Cardiac muscle cell (in vitro differentiated cells and primary cell): ENCODE results near the gene GHR. TPM values are rescaled to one million over a fixed set of nuclear protein-coding genes. Genes with fewer than 3 reads are reported as not detected.
"Not testable (repeated sequence)": the region's sequence is repeated elsewhere in the genome, so short reads cannot be mapped to it uniquely, and the experiment has no call there.

ENCODE experiments used
- DNase-seq, 2 donors: peaks; one replicate each; pipeline versions ENCODE4 v3.0.0 to v3.0.0-alpha.2; 2010 to 2017; ENCODE audit warnings: low read depth in 1 of 2, low spot score in 1 of 2
- H3K27ac ChIP-seq: fragments of 200-600 bp; sonication (generic); 2 replicates; pipeline ENCODE4 v1.5.1; 2016
- H3K27me3 ChIP-seq: fragments of 200-600 bp; sonication (generic); 2 replicates; pipeline ENCODE4 v1.6.0; 2016; ENCODE audit warnings: control low read depth
- H3K36me3 ChIP-seq: fragments of 200-600 bp; sonication (generic); 2 replicates; pipeline ENCODE4 v1.5.1; 2016; ENCODE audit warnings: control low read depth
- H3K4me1 ChIP-seq: fragments of 200-600 bp; sonication (generic); 2 replicates; pipeline ENCODE4 v1.8.1; 2017; ENCODE audit warnings: low read depth, mild to moderate bottlenecking, mixed run types
- H3K4me3 ChIP-seq: fragments of 200-600 bp; sonication (generic); 2 replicates; pipeline ENCODE4 v1.5.1; 2016; ENCODE audit warnings: mild to moderate bottlenecking
- H3K9me3 ChIP-seq: fragments of 200-600 bp; sonication (generic); 2 replicates; pipeline ENCODE4 v1.5.1; 2017; ENCODE audit warnings: low read depth, mild to moderate bottlenecking, control low read depth
- polyA plus RNA-seq: library from polyadenylated mRNA; unstranded; fragments of >200 nt; fragmentation: Nextera tagmentation; extraction: Ambion mirVana; gene quantifications from 2 replicates; pipeline ENCODE4 v1.2.1, GENCODE V29; 2016
- total RNA-seq: library from RNA; depleted of rRNA; stranded (reverse); fragments of >200 nt; gene quantifications from 2 replicates; pipeline ENCODE4 v1.2.3, GENCODE V29; 2016
- TF ChIP-seq, protein P1 (sequence below): IDR thresholded peaks from 2 replicates; pipeline ENCODE4 v1.5.1; 2012; ENCODE audit warnings: low read depth, mild to moderate bottlenecking, low read length

The GHR gene
- total and polyA plus RNA-seq, 2 experiments from 2014 or later = 2.9 to 3.9 TPM

DNA sequence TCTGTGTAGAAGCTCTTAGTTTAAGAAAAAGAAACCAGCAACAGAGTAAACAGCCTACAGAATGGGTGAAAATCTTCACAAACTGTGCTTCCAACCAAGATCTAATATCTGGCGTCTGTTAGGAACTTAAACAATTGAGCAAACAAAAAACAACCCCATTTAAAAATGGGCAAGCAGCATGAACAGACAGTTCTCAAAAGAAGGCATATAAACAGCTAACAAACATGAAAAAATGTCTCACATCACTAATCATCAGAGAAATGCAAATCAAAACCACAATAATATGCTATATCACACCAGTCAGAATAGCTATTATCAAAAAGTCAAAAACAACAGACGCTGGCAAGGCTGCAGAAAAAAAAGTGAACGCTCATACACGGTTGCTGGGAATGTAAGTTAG, 249.7 kb downstream of the GHR start:
- Histone ChIP-seq H3K36me3 (no peaks in the 10 kb centered on the region), H3K4me1 (peaks cover 5% of the 10 kb centered on the region), H3K27me3 (no peaks in the 10 kb centered on the region), H3K27ac (no peak overlapping the region), H3K4me3 (no peak overlapping the region), H3K9me3 (no peaks in the 10 kb centered on the region)
- TF ChIP-seq, protein P1, sequence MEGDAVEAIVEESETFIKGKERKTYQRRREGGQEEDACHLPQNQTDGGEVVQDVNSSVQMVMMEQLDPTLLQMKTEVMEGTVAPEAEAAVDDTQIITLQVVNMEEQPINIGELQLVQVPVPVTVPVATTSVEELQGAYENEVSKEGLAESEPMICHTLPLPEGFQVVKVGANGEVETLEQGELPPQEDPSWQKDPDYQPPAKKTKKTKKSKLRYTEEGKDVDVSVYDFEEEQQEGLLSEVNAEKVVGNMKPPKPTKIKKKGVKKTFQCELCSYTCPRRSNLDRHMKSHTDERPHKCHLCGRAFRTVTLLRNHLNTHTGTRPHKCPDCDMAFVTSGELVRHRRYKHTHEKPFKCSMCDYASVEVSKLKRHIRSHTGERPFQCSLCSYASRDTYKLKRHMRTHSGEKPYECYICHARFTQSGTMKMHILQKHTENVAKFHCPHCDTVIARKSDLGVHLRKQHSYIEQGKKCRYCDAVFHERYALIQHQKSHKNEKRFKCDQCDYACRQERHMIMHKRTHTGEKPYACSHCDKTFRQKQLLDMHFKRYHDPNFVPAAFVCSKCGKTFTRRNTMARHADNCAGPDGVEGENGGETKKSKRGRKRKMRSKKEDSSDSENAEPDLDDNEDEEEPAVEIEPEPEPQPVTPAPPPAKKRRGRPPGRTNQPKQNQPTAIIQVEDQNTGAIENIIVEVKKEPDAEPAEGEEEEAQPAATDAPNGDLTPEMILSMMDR = no peak
- DNase-seq = no peak

GRCh38 chr5:42675602-42676001, 252.4 kb downstream of the GHR start:
- H3K4me3 ChIP-seq = no peak overlapping the region
- DNase-seq = no peak
- H3K27ac ChIP-seq = no peak overlapping the region
- peaks cover 5% of the 10 kb centered on the region for H3K4me1 ChIP-seq
- no peaks in the 10 kb centered on the region for H3K27me3 ChIP-seq
- TF ChIP-seq, protein P1 = no peak
- no peaks in the 10 kb centered on the region for H3K9me3 ChIP-seq
- no peaks in the 10 kb centered on the region for H3K36me3 ChIP-seq

GRCh38 chr5:42676362-42676761, 253.1 kb downstream of the GHR start:
- Histone ChIP-seq H3K9me3 (no peaks in the 10 kb centered on the region), H3K4me3 (no peak overlapping the region), H3K27me3 (no peaks in the 10 kb centered on the region), H3K36me3 (no peaks in the 10 kb centered on the region), H3K4me1 (peaks cover 5% of the 10 kb centered on the region), H3K27ac (no peak overlapping the region)
- TF ChIP-seq, protein P1 = no peak
- no peak for DNase-seq

GRCh38 chr5:42677156-42677842, 254.1 kb downstream of the GHR start:
- no peaks in the 10 kb centered on the region for H3K27me3 ChIP-seq
- H3K9me3 ChIP-seq = no peaks in the 10 kb centered on the region
- no peak for DNase-seq
- H3K4me1 ChIP-seq = peaks cover 5% of the 10 kb centered on the region
- TF ChIP-seq, protein P1 = no peak
- no peak overlapping the region for H3K27ac ChIP-seq
- H3K36me3 ChIP-seq = no peaks in the 10 kb centered on the region
- H3K4me3 ChIP-seq = no peak overlapping the region

DNA sequence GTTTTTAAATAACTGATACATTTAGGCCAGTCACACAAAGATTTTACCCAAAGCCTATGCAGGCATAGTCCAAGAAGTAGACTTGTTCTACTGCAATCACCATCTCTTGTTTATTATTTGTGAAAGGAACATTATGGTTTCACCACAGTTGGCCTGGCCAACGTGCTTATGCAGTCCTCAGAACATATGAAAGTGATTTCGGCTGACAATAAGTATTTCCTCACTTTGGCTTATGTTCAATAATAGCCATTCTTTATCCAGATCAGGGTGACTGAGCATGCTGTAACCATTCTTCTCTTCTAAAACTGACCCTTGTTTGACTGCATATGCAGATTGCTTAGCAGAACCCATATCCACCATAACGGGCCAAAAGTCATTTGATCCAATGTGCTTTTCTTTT, 256.8 kb downstream of the GHR start:
- Histone ChIP-seq H3K36me3 (no peaks in the 10 kb centered on the region), H3K4me1 (peaks cover 5% of the 10 kb centered on the region), H3K27me3 (no peaks in the 10 kb centered on the region), H3K9me3 (no peaks in the 10 kb centered on the region), H3K4me3 (no peak overlapping the region), H3K27ac (no peak overlapping the region)
- TF ChIP-seq, protein P1 = no peak
- no peak for DNase-seq

GRCh38 chr5:42685078-42685477, 261.8 kb downstream of the GHR start:
- not testable (repeated sequence) for H3K27ac ChIP-seq, H3K36me3 ChIP-seq, DNase-seq, H3K9me3 ChIP-seq, H3K4me1 ChIP-seq, H3K27me3 ChIP-seq, H3K4me3 ChIP-seq
